DMS 273 treated with DMSO at 0.1 percent for 48 hours (cell line): Measurements from ENCODE around the gene MAP3K14.
A peak's percentile ranks its signal among the peaks of the same experiment; 100 is the strongest.
"Not testable (repeated sequence)": the region's sequence is repeated elsewhere in the genome, so short reads cannot be mapped to it uniquely, and the experiment has no call there.

Experiments used
- DNase-seq: peaks from one replicate; lab custom pipeline; 2025; lab: John Stamatoyannopoulos, UW

The MAP3K14 gene

DNA sequence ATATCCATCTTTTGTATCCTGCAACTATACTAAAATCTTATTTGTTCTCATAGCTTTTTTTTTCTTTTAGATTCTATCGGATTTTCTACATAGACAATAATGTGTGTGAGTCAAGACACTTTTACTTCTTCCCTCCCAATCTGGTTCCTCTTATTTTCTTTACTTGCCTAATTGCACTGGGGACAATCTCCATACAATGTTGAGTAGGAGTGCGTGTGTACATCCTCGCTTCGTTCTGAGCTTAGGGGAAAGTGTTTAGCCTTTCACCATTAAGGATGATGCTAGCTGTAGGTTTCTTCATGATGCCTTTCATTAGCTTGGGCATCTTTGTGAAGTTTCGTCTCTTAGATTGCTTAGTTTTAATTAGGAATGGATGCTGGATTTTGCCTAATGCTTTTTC, 57.8 kb downstream of the MAP3K14 start:
- no peak for DNase-seq

DNA sequence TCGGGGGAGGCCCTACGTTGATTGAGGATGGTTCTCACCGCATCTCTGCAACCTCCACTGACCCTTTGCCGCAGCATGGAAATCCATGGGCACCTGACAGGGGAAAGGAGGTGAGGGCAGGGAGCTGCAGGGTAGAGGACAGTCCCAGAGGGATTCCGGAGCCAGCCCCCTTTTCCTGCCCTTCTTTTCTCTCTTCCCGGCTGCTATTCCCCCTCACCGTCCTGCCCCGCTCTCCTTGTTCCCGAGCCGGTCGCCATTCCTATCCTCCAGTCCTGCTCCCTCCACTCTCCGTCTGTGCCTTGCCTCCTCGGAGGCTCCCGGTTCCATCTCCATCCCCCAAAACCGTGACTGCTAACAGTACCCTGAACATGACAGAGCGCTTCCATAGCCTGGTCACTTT, 59.7 kb downstream of the MAP3K14 start:
- no peak for DNase-seq

DNA sequence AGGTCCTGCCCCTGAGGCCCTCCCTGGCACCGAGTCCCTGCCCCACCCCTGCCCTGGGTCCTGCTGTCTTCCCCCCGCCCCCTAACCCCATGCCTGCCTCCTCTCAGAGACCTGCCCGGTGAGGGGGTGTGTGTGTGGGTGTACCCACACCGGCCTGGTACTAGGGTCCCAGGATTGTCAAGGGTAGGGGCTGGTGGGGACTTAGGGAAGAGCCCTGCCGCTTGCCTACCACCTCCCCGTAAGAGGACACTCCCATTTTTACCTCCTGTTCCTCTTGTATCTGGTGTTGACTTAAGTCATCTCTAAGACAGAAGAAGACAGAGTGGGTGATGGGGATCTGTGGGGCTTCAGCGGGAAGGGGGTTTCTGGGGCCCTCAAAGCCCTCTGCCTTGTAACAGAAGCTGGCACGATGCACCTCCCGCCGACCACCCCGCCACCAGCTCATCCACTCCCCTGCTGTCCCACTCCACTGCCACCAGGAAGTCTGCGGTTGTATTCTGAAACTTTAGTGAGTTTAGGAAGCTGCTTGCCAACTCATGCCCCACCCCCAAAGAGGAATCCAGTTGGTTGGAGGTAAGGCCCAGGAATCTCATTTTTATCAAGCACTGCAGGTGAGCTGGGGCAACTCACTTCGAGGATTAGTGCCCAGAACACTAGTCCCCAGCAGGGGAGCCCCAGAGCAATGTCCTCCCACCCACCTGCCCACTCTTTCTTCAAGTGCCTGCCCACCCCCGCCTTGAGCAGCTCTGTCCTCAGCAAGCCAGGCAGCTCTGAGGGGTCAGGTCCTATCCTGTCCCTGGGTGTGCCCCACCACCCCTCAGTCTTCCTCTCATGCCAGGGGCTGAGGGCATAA, 60.5 kb downstream of the MAP3K14 start:
- DNase-seq = no peak

DNA sequence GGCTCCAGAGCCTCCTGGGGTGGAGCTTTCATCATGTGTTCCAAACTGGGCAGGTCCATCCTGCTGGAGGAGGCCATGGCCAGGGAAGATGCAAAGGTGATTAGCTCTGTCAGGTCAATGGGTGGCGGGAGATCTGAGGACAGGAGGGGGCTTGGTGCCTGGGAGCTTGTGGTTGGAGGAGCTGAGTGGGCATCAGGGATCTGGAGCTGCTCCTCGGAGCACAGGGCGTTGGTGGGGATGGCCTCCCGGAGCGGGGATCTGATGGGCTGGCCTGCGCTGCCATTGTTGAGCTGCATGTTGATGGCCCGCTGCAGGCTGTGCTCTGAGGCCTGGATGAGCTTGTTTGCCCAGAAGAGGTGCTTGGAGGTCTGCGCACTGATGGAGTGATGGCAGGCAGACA, 61.5 kb downstream of the MAP3K14 start:
- DNase-seq = no peak

DNA sequence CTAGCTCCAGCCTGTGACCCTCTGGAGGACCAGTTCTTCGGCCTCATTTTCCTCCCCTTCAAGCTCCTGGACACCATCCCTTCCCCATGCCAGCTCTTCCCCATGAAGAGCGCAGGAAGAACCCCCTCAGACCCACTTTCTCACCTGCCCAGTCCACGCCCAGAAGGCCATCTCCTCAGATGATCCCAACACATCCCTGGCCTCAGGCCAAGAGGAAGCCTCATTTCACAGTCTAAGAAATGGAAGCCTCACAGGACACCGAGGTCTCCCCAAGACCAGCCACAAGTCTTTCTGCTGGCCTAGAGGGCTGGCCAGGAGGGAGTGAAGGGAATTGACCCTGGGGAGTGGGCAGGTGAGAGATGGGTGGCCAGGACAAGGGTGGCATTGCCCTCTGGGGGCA, 62.9 kb downstream of the MAP3K14 start:
- no peak for DNase-seq

DNA sequence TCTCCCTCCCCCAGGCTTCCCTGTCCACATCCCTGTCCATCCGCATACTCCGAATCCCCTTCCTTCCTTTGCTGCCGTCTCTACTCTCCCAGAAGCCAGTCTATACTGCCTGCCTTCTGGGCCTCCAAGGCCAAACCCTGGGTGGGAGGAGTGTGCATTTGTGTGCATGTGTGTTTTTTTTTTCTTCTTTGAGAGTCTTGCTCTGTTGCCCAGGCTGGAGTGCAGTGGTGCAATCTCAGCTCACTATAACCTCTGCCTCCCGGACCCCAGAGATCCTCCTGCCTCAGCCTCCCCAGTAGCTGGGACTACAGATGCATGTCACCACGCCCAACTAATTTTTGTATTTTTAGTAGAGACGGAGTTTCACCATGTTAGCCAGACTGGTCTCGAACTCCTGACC, 63.6 kb downstream of the MAP3K14 start:
- not testable (repeated sequence) for DNase-seq

DNA sequence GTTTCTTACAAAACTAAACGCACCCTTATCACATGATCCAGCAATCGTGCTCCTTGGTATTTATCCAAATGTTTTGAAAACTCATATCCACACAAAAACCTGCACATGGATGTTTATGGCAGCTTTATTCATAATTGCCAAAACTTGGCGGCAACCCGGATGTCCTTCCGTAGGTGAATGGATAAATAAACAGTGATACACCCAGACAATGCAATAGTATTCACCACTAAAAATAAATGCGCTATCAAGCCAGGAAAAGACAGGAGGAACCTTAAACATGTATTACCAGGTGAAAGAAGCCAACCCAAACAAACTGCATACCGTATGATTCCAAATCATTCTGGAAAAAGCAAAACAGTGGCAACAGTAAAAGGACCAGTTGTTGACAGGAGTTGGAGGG, 64.9 kb downstream of the MAP3K14 start:
- DNase-seq = no peak

DNA sequence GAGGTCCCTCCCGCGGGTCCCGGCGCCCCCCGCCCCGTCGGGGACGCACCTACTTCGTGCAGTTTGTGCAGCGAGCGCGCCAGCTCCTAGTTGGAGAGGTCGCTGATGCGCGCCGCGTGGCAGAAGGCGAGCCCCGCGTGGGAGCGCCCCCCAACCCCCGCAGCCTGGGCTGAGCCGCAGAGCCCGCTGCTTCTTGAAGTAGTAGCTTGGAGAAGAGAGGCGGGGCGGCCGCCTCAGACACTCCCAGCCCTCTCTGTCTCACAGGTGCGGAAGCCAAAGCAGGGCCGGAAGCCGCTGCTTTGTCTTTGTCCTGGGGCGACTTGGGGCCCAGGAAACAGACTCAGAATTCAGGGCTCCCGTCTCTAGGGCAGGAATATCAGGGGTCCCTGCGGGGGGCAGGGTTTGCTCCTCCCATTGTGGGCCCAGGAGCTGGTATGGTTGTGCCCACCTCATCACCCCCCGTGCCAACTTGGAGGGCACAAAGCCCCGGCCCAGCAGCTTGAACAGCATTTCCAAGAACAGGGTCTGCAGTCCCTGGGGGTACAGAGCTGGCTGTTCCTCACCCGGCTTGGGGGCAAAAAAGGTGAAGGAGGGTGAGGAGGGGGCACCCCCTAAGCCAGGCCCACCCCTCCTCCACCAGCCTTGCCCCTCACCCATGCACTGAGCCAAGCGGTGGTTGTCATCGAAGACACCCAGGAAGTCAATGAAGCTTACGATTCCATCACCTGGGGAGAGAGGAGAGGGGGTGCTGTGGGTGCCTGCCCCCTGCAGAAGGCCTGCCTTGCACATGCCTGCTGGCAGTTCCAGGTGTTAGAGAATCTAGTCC, 68.5 kb downstream of the MAP3K14 start:
- DNase-seq = no peak

DNA sequence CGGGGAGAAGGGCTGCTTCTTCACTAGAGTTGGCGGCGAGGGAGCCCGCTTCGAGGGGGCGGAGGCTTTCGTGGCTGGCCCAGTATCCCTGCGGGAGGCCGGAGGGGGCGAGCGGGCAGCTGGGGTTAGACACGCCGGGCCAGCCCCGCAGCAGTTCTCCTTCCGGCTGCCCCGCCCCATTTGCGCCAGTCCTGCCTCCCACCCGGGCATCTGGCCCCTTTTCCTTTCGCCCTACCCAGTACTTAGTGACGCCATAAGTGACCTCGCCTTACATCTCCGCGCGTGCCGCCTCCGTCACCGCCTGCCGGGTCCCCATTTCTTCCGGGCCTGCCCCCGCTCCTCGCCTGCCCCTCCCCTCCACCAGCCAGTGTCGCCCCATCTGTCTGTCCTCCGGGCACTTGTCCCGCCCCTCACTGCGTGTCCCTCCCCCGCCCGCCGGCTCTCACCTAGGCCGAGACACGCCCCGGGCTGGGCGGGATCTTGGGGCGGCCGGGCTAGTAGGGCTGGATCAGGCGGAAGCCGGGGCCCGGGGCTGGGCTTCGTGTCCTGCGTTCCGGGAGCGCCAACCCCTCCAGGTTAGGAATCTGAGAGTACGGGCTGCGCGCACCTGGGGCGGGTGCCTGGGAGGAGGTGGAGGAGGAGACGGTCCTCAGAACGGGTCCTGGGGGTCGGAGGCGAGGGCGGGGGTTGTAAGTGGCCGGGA, 69.2 kb downstream of the MAP3K14 start:
- peak; percentile 89 for DNase-seq

DNA sequence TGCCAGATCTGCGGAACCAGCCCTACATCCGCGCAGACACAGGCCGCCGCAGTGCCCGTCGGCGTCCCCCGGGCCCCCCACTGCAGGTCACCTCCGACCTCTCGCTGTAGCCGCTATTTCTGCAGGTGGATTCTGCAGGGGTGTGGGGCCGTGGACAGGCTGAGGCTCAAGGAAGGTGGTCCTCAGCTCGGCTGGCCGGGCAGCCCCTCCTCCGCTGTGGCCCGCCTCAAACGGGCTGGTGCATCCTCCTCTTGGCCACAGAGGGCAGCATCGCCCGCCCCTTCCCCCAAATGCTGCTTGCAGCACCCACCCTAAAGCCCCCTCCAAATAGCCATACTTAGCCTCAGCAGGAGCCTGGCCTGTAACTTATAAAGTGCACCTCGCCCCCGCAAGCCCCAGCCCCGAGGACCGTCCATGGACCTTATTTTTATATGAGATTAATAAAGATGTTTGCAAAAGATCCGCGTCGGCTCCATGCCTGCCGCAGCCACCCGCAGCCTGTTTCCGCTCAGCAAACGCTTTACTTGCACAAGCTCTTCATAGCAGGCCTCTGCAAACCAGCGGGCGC, 69.9 kb downstream of the MAP3K14 start:
- no peak for DNase-seq

DNA sequence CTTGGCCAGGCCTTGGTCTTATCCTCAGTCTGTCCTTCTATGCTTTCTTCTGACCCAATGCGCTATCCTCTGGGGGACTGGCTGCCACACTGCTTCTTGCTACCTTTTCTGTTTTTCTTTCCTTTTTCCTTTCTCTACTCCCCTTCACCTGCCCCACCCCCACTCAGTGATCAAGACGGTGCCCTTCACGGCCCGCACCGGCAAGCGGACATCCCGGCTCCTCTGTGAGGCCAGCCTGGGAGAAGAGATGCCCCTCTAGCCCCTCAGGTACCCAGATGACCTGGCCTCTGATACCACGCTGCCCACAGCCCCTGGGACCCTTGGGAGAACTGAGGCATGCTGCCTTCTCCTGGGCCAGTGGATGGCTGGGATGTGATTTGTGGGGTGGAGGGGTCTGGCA, 70.5 kb downstream of the MAP3K14 start:
- DNase-seq = no peak

DNA sequence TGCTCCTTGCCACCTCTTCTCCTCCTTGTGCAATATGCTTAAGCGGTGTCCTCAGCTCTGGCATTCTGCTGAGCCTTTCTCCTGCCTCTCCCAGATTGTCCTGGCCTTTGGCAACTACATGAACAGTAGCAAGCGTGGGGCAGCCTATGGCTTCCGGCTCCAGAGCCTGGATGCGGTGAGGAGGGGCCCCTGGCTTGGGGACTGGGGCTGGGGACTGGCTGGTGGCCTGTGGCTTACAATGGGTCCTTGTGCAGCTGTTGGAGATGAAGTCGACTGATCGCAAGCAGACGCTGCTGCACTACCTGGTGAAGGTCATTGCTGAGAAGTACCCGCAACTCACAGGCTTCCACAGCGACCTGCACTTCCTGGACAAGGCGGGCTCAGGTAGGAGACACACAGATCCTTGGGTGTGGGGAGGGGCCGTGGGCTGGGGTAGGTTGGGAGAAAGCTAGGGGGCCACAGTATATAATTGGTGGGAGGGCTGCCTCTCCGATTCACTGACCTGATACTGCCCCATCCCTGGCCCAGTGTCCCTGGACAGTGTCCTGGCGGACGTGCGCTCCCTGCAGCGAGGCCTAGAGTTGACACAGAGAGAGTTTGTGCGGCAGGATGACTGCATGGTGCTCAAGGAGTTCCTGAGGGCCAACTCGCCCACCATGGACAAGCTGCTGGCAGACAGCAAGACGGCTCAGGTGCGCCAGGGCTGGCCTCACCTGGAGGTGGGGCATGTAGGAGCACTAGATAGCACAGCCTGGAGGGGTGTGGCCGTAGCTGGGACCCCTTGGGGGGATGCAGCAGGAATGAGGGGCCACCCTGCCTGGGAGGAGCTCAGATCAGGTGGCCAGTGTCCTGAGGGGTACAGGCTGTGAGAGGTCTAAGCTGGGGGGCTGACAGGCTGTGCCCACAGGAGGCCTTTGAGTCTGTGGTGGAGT, 71.8 kb downstream of the MAP3K14 start:
- no peak for DNase-seq

DNA sequence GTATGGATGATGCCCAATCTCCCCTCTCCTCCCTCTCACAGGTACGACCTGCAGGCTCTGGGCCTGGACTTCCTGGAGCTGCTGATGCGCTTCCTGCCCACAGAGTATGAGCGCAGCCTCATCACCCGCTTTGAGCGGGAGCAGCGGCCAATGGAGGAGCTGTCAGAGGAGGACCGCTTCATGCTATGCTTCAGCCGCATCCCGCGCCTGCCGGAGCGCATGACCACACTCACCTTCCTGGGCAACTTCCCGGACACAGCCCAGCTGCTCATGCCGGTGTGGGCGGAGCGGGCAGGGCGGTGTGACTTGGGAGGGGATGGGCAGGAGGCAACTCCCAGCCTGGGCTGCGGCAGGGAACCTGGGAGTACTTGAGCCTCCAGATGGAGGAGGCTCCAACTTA, 73.1 kb downstream of the MAP3K14 start:
- DNase-seq = no peak

DNA sequence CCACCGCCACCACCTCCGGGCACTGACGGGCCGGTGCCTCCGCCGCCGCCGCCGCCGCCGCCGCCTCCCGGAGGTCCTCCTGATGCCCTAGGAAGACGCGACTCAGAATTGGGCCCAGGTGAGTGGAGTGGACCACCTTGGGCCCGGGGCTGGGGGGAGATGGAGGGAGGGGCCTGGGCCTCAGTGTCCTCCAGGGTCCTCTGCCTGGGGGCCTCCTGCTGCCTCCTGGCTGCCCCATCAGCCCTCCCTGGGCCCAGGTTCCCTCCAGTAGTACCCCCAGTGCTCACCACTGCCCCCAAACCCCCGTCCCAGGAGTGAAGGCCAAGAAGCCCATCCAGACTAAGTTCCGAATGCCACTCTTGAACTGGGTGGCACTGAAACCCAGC, 74.8 kb downstream of the MAP3K14 start:
- DNase-seq = no peak

DNA sequence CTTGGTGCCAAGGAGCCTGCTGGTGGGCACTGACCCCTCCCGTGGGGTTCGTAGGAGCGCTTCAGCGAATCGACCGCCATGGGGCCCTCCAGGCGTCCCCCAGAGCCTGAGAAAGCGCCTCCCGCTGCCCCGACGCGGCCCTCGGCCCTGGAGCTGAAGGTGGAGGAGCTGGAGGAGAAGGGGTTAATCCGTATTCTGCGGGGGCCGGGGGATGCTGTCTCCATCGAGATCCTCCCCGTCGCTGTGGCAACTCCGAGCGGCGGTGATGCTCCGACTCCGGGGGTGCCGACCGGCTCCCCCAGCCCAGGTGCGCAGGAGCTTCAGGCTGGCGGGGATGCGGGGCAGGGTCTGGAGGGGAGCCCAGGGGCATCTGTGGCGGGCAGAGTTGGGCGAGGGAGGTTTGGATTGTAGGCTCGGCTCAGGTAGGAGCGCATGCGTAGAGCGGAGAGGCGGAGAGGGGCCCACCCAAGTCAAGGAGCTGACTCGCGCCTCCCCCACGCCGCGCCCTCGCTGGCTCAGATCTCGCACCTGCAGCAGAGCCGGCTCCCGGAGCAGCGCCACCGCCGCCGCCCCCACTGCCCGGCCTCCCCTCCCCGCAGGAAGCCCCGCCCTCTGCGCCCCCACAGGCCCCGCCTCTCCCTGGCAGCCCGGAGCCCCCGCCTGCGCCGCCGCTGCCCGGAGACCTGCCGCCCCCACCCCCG, 75.3 kb downstream of the MAP3K14 start:
- DNase-seq = no peak

DNA sequence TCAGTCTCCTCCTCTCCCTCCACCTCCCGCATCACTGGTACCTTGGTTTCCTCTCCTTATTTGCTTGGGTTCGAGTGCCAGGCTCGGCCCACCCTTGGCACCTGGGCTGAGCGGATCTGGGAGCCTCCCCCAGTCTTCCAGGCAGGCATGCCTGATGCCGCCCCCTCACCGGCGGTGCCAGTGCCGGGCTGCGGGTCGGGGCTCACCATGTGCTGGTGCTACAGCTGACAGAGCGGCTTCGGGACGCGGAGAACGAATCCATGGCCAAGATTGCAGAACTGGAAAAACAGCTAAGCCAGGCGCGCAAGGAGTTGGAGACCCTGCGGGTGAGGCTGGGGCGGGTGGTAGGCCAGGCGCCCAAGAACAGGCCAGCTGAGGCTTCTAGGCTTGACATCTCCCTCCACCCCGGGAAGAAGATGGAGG, 75.9 kb downstream of the MAP3K14 start:
- no peak for DNase-seq

DNA sequence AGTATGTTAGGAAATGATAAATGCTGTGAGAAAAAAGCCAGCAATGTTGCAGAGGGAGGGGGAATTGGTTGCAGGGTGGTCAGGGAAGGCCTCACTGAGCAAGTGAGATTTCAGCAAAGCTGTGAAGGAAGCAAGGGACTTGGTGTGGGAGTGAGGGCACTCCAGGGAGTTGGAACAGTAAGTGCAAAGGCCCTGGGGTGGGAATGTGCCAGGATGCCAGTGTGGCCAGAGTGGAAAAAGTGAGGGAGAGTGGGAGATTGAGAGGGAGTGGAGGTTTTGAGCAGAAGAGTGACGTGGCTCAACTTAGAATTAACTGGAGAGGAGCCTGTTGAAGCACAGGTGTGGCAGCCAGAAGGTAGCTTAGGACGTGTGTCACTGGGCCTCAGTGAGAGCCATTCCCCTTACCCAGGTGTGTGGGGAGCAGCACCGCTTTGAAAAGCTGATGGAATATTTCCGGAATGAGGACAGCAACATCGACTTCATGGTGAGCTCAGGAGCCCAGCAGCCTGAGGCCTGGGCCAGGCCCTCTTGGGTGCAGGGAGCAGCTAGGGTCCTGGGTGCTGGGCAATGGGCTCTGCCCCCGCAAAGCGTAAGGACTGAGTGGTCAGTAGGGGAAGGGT, 78.6 kb downstream of the MAP3K14 start:
- DNase-seq = no peak

DNA sequence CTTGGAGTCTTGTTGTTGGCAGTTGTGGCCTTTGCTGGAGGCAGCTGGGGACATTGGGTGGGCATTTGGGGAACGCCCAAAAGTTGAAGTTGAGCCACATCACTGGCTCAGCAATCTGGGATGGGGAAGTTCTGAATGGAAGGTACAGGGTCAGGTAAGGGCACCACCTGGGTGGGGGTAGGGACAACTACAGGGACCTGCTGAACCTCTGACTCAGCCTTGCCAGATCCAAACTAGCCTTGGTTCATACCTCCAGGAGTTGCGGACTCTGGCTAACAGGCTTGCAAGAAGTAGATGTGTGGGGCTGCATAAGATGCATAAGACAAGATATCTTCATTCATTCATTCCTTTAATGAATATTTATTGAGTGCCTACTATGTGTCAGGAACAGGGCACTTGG, 79.1 kb downstream of the MAP3K14 start:
- no peak for DNase-seq

DNA sequence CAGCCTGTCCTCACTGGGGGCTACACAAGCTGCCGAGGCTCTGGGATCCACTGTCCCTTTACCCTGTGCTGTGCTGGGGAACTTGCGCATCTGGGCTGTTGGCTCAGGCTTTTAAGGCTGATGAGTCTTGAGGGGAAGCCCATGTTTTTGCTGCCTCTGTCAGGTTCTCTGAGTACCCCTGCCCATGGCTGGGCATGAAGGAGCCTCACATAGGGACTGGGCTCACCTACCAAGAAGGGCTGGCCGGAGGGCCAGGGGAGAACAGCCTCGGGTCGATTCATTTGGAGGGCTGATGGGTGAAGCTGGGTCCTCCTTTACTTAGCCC, 80.6 kb downstream of the MAP3K14 start:
- no peak for DNase-seq
